A549 treated with AZD2906 at 1 μM for 4 hours (cell line): ENCODE data around the gene PRMT6. TPM values are rescaled to one million over a fixed set of nuclear protein-coding genes. Genes with fewer than 3 reads are reported as not detected.

Experiments
- total RNA-seq: library from RNA; stranded (reverse); fragments of 200-300 nt; extraction: Qiagen RNA extraction; gene quantifications from 5 replicates; pipeline ENCODE4 v1.2.3, GENCODE V29; 2022

PRMT6 gene
- total RNA-seq, result not detected in 5 replicates

DNA sequence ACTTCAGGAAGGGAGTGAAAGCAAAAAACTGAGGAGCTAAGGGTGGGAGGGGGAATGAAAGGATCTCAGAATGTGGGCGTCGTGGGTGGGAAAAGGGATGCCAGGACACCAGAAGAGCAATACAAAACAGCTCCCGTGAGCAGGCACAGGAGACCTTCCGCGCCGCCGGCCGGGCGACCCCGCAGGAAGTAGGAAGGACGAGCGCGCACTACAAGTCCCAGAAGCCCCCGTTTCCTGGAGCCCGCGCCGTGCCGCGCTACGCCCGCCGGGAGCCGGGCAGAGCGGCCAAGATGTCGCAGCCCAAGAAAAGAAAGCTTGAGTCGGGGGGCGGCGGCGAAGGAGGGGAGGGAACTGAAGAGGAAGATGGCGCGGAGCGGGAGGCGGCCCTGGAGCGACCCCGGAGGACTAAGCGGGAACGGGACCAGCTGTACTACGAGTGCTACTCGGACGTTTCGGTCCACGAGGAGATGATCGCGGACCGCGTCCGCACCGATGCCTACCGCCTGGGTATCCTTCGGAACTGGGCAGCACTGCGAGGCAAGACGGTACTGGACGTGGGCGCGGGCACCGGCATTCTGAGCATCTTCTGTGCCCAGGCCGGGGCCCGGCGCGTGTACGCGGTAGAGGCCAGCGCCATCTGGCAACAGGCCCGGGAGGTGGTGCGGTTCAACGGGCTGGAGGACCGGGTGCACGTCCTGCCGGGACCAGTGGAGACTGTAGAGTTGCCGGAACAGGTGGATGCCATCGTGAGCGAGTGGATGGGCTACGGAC lies at the start of gene PRMT6:
Gene PRMT6 (plus strand): TSS at position 249 of the 771 bp plus-strand sequence. CDS start 42 bp downstream, at position 291.

Other genes starting within 250 kb of the PRMT6 start
- gene NTNG1, start 84.4 kb downstream of the PRMT6 start, total RNA-seq, result not detected in 5 replicates